ENCODE data around the gene SUMO2. TPM values are rescaled to one million over a fixed set of nuclear protein-coding genes. Genes with fewer than 3 reads are reported as not detected.

The SUMO2 gene
- total and polyA plus RNA-seq, 2 of the 8 experiments (the other 6 are each of a cell fraction or from before 2014, with no cell fraction given): 184 to 779 TPM

DNA sequence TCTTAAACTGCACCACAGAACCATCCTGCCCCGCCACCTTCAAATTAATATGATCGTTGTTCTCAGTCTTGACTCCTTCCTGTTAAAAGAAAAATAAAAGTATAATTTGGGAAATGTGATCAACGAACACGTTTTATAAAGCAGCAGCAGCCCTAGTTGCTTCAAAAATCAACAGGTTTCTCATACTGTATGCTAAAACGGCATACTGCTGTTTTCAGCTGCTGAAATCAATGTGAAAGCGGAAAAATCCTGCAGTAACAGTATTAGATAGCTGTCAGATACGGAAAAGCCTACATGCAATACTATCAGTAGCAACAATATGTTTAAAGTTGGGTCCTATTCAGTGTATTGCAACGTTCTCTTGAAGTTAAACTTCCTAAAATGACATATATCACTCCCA, 1.6 kb downstream of the SUMO2 start (continued):
- TF ChIP-seq, protein P1, sequence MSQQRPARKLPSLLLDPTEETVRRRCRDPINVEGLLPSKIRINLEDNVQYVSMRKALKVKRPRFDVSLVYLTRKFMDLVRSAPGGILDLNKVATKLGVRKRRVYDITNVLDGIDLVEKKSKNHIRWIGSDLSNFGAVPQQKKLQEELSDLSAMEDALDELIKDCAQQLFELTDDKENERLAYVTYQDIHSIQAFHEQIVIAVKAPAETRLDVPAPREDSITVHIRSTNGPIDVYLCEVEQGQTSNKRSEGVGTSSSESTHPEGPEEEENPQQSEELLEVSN (IDR thresholded peaks at IDR 0.05): no peak
- TF ChIP-seq ZNF274 (IDR thresholded peaks at IDR 0.05; ENCODE audit: borderline replicate concordance, extremely low read depth, low read length) (no peak), POLR2AphosphoS5 (IDR thresholded peaks at IDR 0.05; ENCODE audit: low read depth, low read length) (no peak), TAF7 (optimal IDR thresholded peaks at IDR 0.05; ENCODE audit: borderline replicate concordance, low read depth, low read length) (no peak), YY1 (IDR thresholded peaks at IDR 0.05; ENCODE audit: low read depth, low read length) (no peak)
- TF ChIP-seq, protein P2, sequence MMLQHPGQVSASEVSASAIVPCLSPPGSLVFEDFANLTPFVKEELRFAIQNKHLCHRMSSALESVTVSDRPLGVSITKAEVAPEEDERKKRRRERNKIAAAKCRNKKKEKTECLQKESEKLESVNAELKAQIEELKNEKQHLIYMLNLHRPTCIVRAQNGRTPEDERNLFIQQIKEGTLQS (IDR thresholded peaks at IDR 0.05; ENCODE audit: insufficient read depth, low read depth, low read length): no peak

Data from H1 (cell line).